PFSK-1 (cell line): ENCODE measurements around the gene GTF3C2.

Experiments
- FOXP2 ChIP-seq: optimal IDR thresholded peaks from 2 replicates; pipeline ENCODE3; 2011; ENCODE audit warnings: borderline replicate concordance, control low read depth, inconsistent platforms; ENCODE audit not compliant: insufficient read depth; ENCODE audit errors: extremely low read length, extremely low read depth
- POLR2AphosphoS5 ChIP-seq: IDR thresholded peaks from 2 replicates; pipeline ENCODE4 v1.6.1; 2012; ENCODE audit warnings: low read depth, mild to moderate bottlenecking, control low read depth, low read length, moderate library complexity
- SIN3A ChIP-seq: IDR thresholded peaks from 2 replicates; pipeline ENCODE4 v1.6.1; 2012; ENCODE audit warnings: mild to moderate bottlenecking, low read length, moderate library complexity, borderline replicate concordance; ENCODE audit not compliant: insufficient read depth
- TAF1 ChIP-seq: IDR thresholded peaks from 2 replicates; pipeline ENCODE4 v1.6.1; 2012; ENCODE audit warnings: low read length, control low read depth, borderline replicate concordance; ENCODE audit not compliant: insufficient read depth
- TF ChIP-seq, protein P1 (sequence below), 2 experiments: IDR thresholded peaks; 2 replicates each; pipeline versions ENCODE4 v1.6.1 to v1.8.0; 2011 to 2012; ENCODE audit warnings: low read depth in 2 of 2, low read length in 2 of 2, control low read depth in 1 of 2, inconsistent platforms in 1 of 2, mild to moderate bottlenecking in 1 of 2, moderate library complexity in 1 of 2; ENCODE audit not compliant: insufficient read depth in 1 of 2

Gene GTF3C2

DNA sequence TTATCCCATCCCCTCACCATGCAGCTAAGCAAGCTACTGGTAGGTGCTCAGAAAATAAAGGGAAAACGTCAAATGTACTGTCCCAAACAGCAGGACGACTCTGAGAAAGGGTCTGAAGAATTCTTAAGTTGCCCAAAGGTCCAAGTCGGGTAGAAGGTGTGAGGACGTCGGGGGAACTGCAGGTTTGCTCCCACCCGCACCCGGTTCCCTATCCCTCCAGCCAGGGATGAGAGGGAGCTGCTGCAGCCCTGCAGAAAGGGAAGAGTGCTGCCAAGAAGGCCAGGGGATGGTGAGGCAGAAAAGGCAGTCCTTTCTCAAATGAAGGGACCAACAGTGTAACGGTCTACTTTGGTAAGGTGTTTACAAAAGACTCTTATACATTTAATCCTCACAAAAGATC lies 41.4 kb downstream of the GTF3C2 start:
- no peak for TF ChIP-seq SIN3A

DNA sequence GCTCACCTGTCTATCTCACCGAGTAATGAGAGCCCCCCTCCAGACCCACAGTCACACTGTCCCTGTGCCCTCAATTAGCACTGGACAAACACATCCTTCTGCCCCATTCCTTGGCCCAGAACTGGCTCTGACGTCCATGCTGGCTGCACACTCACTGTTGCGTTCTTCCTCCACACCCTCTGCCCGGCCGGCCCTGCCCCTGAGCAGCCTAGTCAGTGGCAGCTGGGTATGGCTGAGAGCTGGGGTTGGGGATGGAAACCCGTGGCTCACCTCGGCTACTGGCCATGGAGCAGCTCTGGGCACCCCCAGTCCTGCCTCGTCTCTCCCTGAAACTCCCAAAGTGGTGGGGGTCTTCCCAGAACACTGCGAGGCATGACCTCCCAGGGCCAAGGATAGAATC lies 41.9 kb downstream of the GTF3C2 start:
- no peak for TF ChIP-seq SIN3A
- no peak for TF ChIP-seq POLR2AphosphoS5
- no peak for TF ChIP-seq TAF1
- TF ChIP-seq, protein P1, sequence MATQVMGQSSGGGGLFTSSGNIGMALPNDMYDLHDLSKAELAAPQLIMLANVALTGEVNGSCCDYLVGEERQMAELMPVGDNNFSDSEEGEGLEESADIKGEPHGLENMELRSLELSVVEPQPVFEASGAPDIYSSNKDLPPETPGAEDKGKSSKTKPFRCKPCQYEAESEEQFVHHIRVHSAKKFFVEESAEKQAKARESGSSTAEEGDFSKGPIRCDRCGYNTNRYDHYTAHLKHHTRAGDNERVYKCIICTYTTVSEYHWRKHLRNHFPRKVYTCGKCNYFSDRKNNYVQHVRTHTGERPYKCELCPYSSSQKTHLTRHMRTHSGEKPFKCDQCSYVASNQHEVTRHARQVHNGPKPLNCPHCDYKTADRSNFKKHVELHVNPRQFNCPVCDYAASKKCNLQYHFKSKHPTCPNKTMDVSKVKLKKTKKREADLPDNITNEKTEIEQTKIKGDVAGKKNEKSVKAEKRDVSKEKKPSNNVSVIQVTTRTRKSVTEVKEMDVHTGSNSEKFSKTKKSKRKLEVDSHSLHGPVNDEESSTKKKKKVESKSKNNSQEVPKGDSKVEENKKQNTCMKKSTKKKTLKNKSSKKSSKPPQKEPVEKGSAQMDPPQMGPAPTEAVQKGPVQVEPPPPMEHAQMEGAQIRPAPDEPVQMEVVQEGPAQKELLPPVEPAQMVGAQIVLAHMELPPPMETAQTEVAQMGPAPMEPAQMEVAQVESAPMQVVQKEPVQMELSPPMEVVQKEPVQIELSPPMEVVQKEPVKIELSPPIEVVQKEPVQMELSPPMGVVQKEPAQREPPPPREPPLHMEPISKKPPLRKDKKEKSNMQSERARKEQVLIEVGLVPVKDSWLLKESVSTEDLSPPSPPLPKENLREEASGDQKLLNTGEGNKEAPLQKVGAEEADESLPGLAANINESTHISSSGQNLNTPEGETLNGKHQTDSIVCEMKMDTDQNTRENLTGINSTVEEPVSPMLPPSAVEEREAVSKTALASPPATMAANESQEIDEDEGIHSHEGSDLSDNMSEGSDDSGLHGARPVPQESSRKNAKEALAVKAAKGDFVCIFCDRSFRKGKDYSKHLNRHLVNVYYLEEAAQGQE (IDR thresholded peaks at IDR 0.05; ENCODE audit: insufficient read depth in 1 of 2, low read depth in 2 of 2, low read length in 2 of 2), result no peak
- TF ChIP-seq FOXP2, result no peak

DNA sequence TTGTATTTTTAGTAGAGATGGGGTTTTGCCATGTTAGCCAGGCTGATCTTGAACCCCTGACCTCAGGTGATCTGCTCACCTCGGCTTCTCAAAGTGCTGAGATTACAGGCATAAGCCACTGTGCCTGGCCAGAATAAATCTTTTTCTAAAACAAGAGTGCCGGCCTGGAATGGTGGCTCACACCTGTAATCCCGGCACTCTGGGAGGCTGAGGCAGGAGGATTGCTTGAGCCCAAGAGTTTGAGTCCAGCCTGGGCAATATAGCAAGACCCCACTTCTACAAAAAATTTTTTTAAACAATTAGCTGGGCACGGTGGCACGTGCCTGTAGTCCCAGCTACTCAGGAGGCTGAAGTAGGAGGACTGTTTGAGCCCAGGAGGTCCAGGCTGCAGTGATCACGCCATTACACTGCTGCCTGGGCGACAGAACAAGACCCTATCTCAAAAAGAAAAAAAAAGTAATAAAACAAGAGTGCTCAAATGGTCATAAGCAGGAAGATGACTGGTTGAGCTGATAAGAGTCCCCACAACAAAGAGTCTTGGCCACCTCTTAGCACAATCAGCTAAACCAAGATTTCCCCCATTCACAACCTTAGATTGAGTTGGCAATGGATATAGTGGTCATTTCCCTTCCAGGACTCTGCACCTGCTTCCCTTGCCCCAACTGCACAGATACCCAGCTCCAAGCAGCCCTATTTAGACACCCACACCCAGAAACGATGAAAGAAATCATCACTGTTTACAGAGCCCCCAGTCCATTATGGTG lies 42.5 kb downstream of the GTF3C2 start:
- TF ChIP-seq FOXP2, result no peak
- TF ChIP-seq SIN3A, result no peak
- no peak for TF ChIP-seq TAF1
- no peak for TF ChIP-seq POLR2AphosphoS5
- TF ChIP-seq, protein P1 (IDR thresholded peaks at IDR 0.05; ENCODE audit: insufficient read depth in 1 of 2, low read depth in 2 of 2, low read length in 2 of 2), result no peak

DNA sequence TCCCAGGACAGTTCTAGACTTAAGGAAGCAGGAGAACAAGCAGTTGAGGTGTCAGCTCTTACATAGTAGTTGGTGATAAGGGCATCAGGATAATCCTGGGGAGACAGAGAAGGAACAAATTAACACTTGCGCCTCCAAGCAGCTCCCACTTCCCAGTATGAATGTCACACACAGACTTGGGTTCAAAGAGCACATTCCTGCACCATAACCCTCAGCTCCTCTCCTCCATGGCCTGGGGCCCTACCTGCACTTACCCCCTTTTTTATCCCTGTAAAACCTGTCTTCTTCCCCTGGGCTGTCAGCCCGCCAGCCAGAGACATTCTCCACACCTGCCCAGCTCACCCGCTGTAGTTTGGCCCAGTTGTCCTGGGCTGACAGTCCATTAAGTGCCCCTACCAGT lies 44.4 kb downstream of the GTF3C2 start:
- TF ChIP-seq POLR2AphosphoS5 (no peak), TAF1 (no peak)

DNA sequence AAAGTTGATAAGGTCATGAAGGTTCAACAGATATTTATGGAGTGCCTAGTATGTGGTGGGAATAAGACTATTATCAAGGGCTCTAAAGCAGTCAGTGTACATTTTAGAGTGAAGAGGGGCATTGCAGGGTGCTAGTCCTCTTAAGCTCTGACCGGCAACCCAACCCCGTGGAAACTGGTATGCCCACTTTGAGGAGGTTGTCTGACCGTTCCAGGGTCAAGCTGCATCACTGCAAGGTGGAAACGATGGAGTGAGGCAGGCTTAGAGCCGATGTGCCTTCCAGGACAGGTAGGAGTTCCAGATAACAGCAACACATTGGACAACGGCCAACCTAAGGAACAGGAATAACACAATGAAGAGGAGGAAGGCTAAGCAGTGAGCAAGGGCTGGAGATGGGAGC lies 46.9 kb downstream of the GTF3C2 start:
- TF ChIP-seq, protein P1 (IDR thresholded peaks at IDR 0.05; ENCODE audit: insufficient read depth in 1 of 2, low read depth in 2 of 2, low read length in 2 of 2), result no peak
- TF ChIP-seq FOXP2 (no peak), POLR2AphosphoS5 (no peak), SIN3A (no peak), TAF1 (no peak)

DNA sequence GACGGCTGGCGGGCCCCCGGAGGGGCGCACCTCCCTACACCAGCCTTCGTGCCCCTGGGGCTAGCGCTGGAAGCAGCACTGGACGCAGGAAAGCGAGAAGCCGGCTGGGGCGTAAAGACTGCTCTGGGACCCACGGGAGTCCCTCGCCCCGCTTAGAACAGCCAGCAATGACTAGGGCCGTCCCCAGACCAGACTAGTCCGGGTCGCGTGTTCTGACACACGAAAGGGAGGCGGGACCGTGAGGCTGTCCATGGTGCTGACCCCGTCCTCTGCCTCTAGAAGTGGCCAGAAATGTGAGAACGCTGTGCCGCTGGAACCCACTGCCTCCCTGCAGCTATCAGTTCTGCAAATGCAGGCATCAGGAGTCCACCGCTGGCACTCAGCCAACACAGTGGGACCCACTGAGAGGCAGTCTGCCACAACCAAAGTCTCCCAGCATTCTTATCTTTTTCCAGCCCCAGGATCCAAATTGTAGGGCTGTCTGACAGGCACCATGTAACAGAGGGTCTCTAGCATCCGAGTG lies 48.1 kb downstream of the GTF3C2 start, which contains the start of gene UCN:
Gene UCN (minus strand): TSS at position 87 of the 523 bp plus-strand sequence. CDS start 550 bp downstream, outside the sequence.
- TF ChIP-seq, protein P1 (IDR thresholded peaks at IDR 0.05; ENCODE audit: insufficient read depth in 1 of 2, low read depth in 2 of 2, low read length in 2 of 2), result peak; percentile 87 to 92
- TF ChIP-seq SIN3A, result no peak
